Astrocyte of the cerebellum (primary cell): ENCODE measurements around the gene COX18.

Experiments used
- DNase-seq: peaks from one replicate; pipeline ENCODE4 v3.0.0-alpha.2; 2011; ENCODE audit warnings: low read depth
- H3K4me3 ChIP-seq: 2 replicates; pipeline ENCODE4 v1.5.1; 2011; ENCODE audit warnings: mild to moderate bottlenecking, low read depth, low read length, moderate library complexity
- CTCF ChIP-seq: IDR thresholded peaks from 2 replicates; pipeline ENCODE4 v1.5.1; 2012; ENCODE audit warnings: low read length, low read depth, moderate library complexity, mild to moderate bottlenecking; ENCODE audit errors: missing control alignments
- in situ Hi-C: cut with HindIII; loops from 2 replicates; pipeline ENCODE4 v1.10.0; 2017; ENCODE audit warnings: low sequenced_read_pairs

Gene COX18

GRCh38 chr4:73064536-73064935 is 5.0 kb downstream of the COX18 start:
- in situ Hi-C loops, result no loop called here
- no peak for DNase-seq
- TF ChIP-seq CTCF, result no peak
- H3K4me3 ChIP-seq, result no peak overlapping the region

- DNase-seq, result no peak
- H3K4me3 ChIP-seq, result no peak overlapping the region
- no peak for TF ChIP-seq CTCF
- in situ Hi-C loops, result no loop called here
These were observed 14.1 kb downstream of the COX18 start for GRCh38 chr4:73055241-73055897.

- DNase-seq, result no peak
- no peak for TF ChIP-seq CTCF
- in situ Hi-C loops, result no loop called here
- no peak overlapping the region for H3K4me3 ChIP-seq
These were observed 15.5 kb downstream of the COX18 start for GRCh38 chr4:73053974-73054480.

- no peak for DNase-seq
- no peak overlapping the region for H3K4me3 ChIP-seq
- in situ Hi-C loops, result no loop called here
- TF ChIP-seq CTCF, result no peak
These were observed 16.4 kb downstream of the COX18 start for GRCh38 chr4:73053076-73053475.

- DNase-seq, result no peak
- TF ChIP-seq CTCF, result no peak
- H3K4me3 ChIP-seq, result no peak overlapping the region
- in situ Hi-C loops, result no loop called here
These were observed 17.9 kb downstream of the COX18 start for GRCh38 chr4:73051625-73052024.

- no peak overlapping the region for H3K4me3 ChIP-seq
- in situ Hi-C loops, result no loop called here
- no peak for TF ChIP-seq CTCF
- no peak for DNase-seq
These were observed 23.6 kb downstream of the COX18 start for GRCh38 chr4:73045879-73046278.
